Neural cell (in vitro differentiated cells): ENCODE data around the gene GAN. TPM values are rescaled to one million over a fixed set of nuclear protein-coding genes. Genes with fewer than 3 reads are reported as not detected.

Source experiments
- H2AFZ ChIP-seq: fragments of 200-600, 300-800 bp; sonication (generic), shearing (Covaris generic); 2 replicates; pipeline ENCODE4 v1.6.0; 2014; ENCODE audit warnings: low read depth, mild to moderate bottlenecking, antibody characterized with exemption, low read length, moderate library complexity
- H3F3A ChIP-seq: fragments of 200-600 bp; shearing (Covaris generic); 2 replicates; pipeline ENCODE4 v1.6.1; 2016; ENCODE audit warnings: mild to moderate bottlenecking, moderate library complexity, mixed read lengths, antibody characterized with exemption, low read length; ENCODE audit not compliant: insufficient read depth, poor library complexity, severe bottlenecking
- H3K27ac ChIP-seq: fragments of 200-600, 300-800 bp; sonication (generic), shearing (Covaris generic); 2 replicates; pipeline ENCODE4 v1.5.1; 2014; ENCODE audit warnings: mild to moderate bottlenecking, low read length, moderate library complexity
- H3K27me3 ChIP-seq: fragments of 300-800, 200-600 bp; sonication (generic), shearing (Covaris generic); 2 replicates; pipeline ENCODE4 v1.6.0; 2014; ENCODE audit warnings: mild to moderate bottlenecking, low read depth, low read length, moderate library complexity; ENCODE audit not compliant: insufficient read depth
- H3K36me3 ChIP-seq: fragments of 300-800, 200-600 bp; sonication (generic), shearing (Covaris generic); 2 replicates; pipeline ENCODE4 v1.5.1; 2014; ENCODE audit warnings: mild to moderate bottlenecking, antibody characterized with exemption, low read length, moderate library complexity; ENCODE audit not compliant: insufficient read depth
- H3K4me2 ChIP-seq: fragments of 300-800, 200-600 bp; sonication (generic), shearing (Covaris generic); 2 replicates; pipeline ENCODE4 v1.6.0; 2014; ENCODE audit warnings: mild to moderate bottlenecking, low read length
- H3K4me3 ChIP-seq: fragments of 300-800, 200-600 bp; sonication (generic), shearing (Covaris generic); 2 replicates; pipeline ENCODE4 v1.5.1; 2014; ENCODE audit warnings: mild to moderate bottlenecking, low read length, moderate library complexity
- H3K79me2 ChIP-seq: fragments of 200-600 bp; shearing (Covaris generic); replicated peaks from 2 replicates; pipeline ENCODE4 v1.6.0; 2014; ENCODE audit warnings: mild to moderate bottlenecking, low read length, moderate library complexity; ENCODE audit not compliant: insufficient read depth
- H3K9ac ChIP-seq: fragments of 300-800, 200-600 bp; sonication (generic), shearing (Covaris generic); 2 replicates; pipeline ENCODE4 v1.6.1; 2016; ENCODE audit warnings: mild to moderate bottlenecking, low read length, mixed read lengths
- H3K9me2 ChIP-seq: fragments of 200-600 bp; shearing (Covaris generic); 2 replicates; pipeline ENCODE4 v1.6.1; 2016; ENCODE audit warnings: mild to moderate bottlenecking, low read length, mixed read lengths; ENCODE audit not compliant: insufficient read depth
- H3K9me3 ChIP-seq: fragments of 200-600, 300-800 bp; sonication (generic), shearing (Covaris generic); 2 replicates; pipeline ENCODE4 v1.6.1; 2016; ENCODE audit warnings: mild to moderate bottlenecking, mixed run types, low read length, moderate library complexity, mixed read lengths
- H4K20me1 ChIP-seq: fragments of 200-600 bp; shearing (Covaris generic); 2 replicates; pipeline ENCODE4 v1.6.1; 2016; ENCODE audit warnings: mild to moderate bottlenecking, mixed run types; ENCODE audit not compliant: insufficient read depth
- EP300 ChIP-seq: fragments of 450-650 bp; conservative IDR thresholded peaks from 2 replicates; pipeline ENCODE4 v1.6.1; 2014; ENCODE audit warnings: antibody characterized with exemption, mild to moderate bottlenecking, moderate library complexity; ENCODE audit not compliant: poor library complexity, severe bottlenecking
- EZH2 ChIP-seq: fragments of 200-600, 300-800 bp; shearing (Covaris generic), sonication (generic); IDR thresholded peaks from 2 replicates; pipeline ENCODE4 v1.6.1; 2014; ENCODE audit warnings: antibody characterized with exemption, low read length, borderline replicate concordance, mild to moderate bottlenecking; ENCODE audit not compliant: insufficient read depth, poor library complexity, severe bottlenecking
- MXI1 ChIP-seq: fragments of 450-650 bp; conservative IDR thresholded peaks from 2 replicates; pipeline ENCODE4 v1.6.1; 2014; ENCODE audit warnings: antibody characterized with exemption, mild to moderate bottlenecking; ENCODE audit not compliant: poor library complexity, severe bottlenecking
- POLR2AphosphoS5 ChIP-seq: IDR thresholded peaks from 2 replicates; pipeline ENCODE4 v1.6.1; 2012
- RAD21 ChIP-seq: fragments of 450-650 bp; conservative IDR thresholded peaks from 2 replicates; pipeline ENCODE4 v1.6.1; 2014; ENCODE audit warnings: antibody characterized with exemption, mild to moderate bottlenecking, moderate library complexity
- SMC3 ChIP-seq: fragments of 450-650 bp; conservative IDR thresholded peaks from 2 replicates; pipeline ENCODE4 v1.6.1; 2014; ENCODE audit warnings: antibody characterized with exemption, mild to moderate bottlenecking, moderate library complexity; ENCODE audit not compliant: poor library complexity
- TAF1 ChIP-seq: IDR thresholded peaks from 2 replicates; pipeline ENCODE4 v1.6.1; 2012; ENCODE audit warnings: low read depth
- polyA plus RNA-seq: library from polyadenylated mRNA; depleted of rRNA; stranded (reverse); fragments of >200 nt; gene quantifications from 2 replicates; pipeline ENCODE4 v1.2.3, GENCODE V29; 2014
- TF ChIP-seq, protein P1 (sequence below): fragments of 450-650 bp; IDR thresholded peaks from 2 replicates; pipeline ENCODE4 v1.5.1; 2014; ENCODE audit warnings: antibody characterized with exemption, mild to moderate bottlenecking, moderate library complexity; ENCODE audit not compliant: poor library complexity, severe bottlenecking
- TF ChIP-seq, protein P2 (sequence below): IDR thresholded peaks from 2 replicates; pipeline ENCODE4 v1.6.1; 2012; ENCODE audit warnings: borderline replicate concordance

The GAN gene
- polyA plus RNA-seq, 1 donor from 2014 or later: 9.1 TPM

DNA sequence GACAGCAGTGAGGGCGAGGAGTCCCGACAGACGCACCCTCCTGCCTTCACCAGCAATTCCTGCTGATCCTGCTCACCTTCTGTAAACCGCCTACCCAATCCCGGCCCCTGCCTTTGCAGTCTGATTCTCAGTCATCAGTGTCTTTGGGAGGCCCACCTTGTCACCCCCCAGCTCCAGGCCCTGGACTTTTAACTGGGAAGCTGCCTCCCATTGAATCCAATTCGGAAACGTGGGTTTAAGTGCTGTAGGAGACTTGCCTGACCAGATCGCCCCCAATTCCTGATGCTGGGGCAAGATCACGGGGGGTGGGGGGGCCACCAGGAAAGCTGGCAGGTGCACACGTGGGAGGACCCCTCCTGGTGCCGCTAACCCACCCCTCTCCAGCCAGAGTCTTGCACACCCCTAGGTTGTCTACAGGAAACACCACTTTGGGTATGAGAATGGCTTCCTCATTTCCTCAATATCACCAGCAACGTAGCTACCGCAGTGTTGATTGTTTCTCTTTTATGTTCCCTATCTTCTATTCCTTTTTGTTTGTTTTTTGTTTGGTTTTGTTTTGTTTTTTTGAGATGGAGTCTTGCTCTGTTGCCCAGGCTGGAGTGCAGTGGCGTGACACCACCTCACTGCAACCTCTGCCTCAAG is 83.2 kb downstream of the GAN start:
- H2AFZ ChIP-seq: no peak overlapping the region
- H3K4me2 ChIP-seq: no peak overlapping the region
- H3K27ac ChIP-seq: no peak overlapping the region
- H3K27me3 ChIP-seq: no peaks in the 10 kb centered on the region
- no peaks in the 10 kb centered on the region for H3K79me2 ChIP-seq
- no peaks in the 10 kb centered on the region for H4K20me1 ChIP-seq
- no peak overlapping the region for H3K4me3 ChIP-seq
- H3K36me3 ChIP-seq: no peaks in the 10 kb centered on the region
- H3K9me3 ChIP-seq: no peaks in the 10 kb centered on the region
- no peak for TF ChIP-seq TAF1
- no peak for TF ChIP-seq MXI1
- no peak for TF ChIP-seq EZH2
- TF ChIP-seq, protein P1, sequence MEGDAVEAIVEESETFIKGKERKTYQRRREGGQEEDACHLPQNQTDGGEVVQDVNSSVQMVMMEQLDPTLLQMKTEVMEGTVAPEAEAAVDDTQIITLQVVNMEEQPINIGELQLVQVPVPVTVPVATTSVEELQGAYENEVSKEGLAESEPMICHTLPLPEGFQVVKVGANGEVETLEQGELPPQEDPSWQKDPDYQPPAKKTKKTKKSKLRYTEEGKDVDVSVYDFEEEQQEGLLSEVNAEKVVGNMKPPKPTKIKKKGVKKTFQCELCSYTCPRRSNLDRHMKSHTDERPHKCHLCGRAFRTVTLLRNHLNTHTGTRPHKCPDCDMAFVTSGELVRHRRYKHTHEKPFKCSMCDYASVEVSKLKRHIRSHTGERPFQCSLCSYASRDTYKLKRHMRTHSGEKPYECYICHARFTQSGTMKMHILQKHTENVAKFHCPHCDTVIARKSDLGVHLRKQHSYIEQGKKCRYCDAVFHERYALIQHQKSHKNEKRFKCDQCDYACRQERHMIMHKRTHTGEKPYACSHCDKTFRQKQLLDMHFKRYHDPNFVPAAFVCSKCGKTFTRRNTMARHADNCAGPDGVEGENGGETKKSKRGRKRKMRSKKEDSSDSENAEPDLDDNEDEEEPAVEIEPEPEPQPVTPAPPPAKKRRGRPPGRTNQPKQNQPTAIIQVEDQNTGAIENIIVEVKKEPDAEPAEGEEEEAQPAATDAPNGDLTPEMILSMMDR: no peak
- TF ChIP-seq EP300: no peak
- TF ChIP-seq RAD21: no peak
- no peak for TF ChIP-seq POLR2AphosphoS5
- TF ChIP-seq, protein P2, sequence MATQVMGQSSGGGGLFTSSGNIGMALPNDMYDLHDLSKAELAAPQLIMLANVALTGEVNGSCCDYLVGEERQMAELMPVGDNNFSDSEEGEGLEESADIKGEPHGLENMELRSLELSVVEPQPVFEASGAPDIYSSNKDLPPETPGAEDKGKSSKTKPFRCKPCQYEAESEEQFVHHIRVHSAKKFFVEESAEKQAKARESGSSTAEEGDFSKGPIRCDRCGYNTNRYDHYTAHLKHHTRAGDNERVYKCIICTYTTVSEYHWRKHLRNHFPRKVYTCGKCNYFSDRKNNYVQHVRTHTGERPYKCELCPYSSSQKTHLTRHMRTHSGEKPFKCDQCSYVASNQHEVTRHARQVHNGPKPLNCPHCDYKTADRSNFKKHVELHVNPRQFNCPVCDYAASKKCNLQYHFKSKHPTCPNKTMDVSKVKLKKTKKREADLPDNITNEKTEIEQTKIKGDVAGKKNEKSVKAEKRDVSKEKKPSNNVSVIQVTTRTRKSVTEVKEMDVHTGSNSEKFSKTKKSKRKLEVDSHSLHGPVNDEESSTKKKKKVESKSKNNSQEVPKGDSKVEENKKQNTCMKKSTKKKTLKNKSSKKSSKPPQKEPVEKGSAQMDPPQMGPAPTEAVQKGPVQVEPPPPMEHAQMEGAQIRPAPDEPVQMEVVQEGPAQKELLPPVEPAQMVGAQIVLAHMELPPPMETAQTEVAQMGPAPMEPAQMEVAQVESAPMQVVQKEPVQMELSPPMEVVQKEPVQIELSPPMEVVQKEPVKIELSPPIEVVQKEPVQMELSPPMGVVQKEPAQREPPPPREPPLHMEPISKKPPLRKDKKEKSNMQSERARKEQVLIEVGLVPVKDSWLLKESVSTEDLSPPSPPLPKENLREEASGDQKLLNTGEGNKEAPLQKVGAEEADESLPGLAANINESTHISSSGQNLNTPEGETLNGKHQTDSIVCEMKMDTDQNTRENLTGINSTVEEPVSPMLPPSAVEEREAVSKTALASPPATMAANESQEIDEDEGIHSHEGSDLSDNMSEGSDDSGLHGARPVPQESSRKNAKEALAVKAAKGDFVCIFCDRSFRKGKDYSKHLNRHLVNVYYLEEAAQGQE: no peak
- TF ChIP-seq SMC3: no peak
- no peak overlapping the region for H3K9ac ChIP-seq
- no peaks in the 10 kb centered on the region for H3K9me2 ChIP-seq
- no peaks in the 10 kb centered on the region for H3F3A ChIP-seq

DNA sequence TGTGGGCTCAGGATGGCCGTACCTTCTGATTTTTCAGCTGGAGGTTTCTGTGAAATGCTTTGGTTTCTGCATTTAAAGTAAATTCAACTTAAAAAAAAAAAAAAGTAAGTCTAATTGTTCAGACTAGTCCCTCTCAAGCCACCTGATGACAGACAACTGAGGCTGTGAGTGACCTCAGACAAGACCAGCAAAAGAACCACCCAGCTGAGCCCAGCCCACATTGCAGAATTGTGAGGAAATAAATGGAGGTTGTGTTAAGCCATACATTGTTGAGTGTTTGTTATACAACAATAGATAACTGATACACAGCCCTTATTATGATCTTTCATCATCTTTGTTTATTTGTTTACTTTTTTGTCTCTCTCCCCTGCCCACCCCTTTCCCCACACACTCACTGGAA is 85.1 kb downstream of the GAN start:
- no peak overlapping the region for H3K9ac ChIP-seq

More for the DNA sequence above, 85.1 kb downstream of the GAN start:
- no peaks in the 10 kb centered on the region for H4K20me1 ChIP-seq
- no peaks in the 10 kb centered on the region for H3K9me2 ChIP-seq
- H3K4me2 ChIP-seq: no peak overlapping the region
- H3K4me3 ChIP-seq: no peak overlapping the region
- no peak overlapping the region for H3K27ac ChIP-seq
- H3K36me3 ChIP-seq: no peaks in the 10 kb centered on the region
- TF ChIP-seq, protein P2: no peak
- TF ChIP-seq, protein P1: no peak
- TF ChIP-seq EZH2 (no peak), POLR2AphosphoS5 (no peak), EP300 (no peak), SMC3 (no peak), RAD21 (no peak), MXI1 (no peak), TAF1 (no peak)
- no peaks in the 10 kb centered on the region for H3F3A ChIP-seq
- no peak overlapping the region for H2AFZ ChIP-seq
- H3K9me3 ChIP-seq: no peaks in the 10 kb centered on the region
- H3K79me2 ChIP-seq: no peaks in the 10 kb centered on the region
- no peaks in the 10 kb centered on the region for H3K27me3 ChIP-seq
